GM10847 (cell line): ENCODE data around the gene ARNT2.

ENCODE experiments used
- POLR2A ChIP-seq: IDR thresholded peaks from 2 replicates; pipeline ENCODE4 v1.6.1; 2011; ENCODE audit not compliant: insufficient read length; ENCODE audit errors: extremely low read depth

The ARNT2 gene

GRCh38 chr15:80527406-80527805 lies 123.2 kb downstream of the ARNT2 start:
- TF ChIP-seq POLR2A, result no peak

GRCh38 chr15:80527961-80528360 lies 123.8 kb downstream of the ARNT2 start:
- TF ChIP-seq POLR2A, result no peak

GRCh38 chr15:80530737-80531365 lies 126.7 kb downstream of the ARNT2 start:
- TF ChIP-seq POLR2A, result no peak

GRCh38 chr15:80531388-80531787 lies 127.2 kb downstream of the ARNT2 start:
- TF ChIP-seq POLR2A, result no peak

- no peak for TF ChIP-seq POLR2A
Observed at GRCh38 chr15:80531796-80532195, 127.6 kb downstream of the ARNT2 start.

GRCh38 chr15:80533790-80534333 lies 129.7 kb downstream of the ARNT2 start:
- no peak for TF ChIP-seq POLR2A

DNA sequence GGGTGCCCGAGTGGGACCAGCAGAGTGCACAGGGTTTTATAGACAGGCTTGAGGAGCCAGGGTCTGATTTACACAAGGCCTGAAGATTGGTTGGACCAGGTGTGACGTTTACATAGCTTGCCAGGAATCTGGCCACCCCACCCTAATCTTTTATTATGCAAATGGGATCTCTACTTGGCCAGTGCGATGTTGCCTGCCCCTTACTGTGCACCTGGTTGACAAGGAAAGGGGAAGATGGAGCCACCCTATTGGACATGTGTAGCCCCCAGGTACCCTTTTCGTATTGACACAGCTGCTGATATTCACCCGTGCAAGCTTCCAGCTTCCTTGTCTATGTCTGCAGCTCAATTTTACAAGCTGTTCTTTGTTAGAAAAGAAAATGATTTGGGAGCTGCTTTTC lies 132.0 kb downstream of the ARNT2 start:
- no peak for TF ChIP-seq POLR2A

DNA sequence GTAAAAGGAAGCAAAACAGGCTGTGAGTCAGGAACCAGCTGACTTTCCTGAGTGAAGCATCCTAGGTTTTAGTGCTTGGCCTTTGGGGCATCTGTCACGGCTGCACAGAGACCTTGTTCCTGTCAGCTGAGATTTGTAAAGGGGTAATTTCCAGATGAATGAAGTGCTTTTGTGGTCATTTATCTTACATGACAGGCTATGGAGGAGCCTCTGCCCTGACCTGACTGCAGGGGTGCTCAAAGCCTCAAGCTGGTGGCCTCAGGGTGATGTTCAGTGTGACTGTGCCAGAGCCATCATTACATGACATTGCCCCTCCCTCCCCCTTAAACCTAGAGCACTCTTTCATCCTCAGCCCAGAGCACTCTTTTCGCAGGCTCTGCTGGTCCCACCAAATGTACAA lies 132.5 kb downstream of the ARNT2 start:
- no peak for TF ChIP-seq POLR2A

DNA sequence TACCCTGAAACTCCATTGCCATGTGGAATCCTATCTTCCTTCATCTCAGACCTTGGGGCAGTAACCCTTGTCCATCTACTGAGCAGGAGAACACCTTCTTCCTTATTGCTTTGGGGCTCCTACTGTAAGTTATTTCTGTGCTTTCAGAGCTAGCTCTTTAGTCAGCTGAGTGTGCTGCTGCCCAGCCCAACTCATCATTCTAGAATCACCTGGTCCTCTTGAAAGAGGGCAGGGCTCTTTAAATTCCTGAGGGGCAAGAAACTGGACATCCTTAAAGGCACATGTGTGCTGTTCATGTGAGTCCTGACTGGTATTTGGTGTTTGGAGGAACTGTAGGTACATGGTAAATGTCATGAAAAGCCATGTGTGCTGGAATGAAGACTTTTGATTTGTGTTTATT lies 140.9 kb downstream of the ARNT2 start:
- no peak for TF ChIP-seq POLR2A

GRCh38 chr15:80547264-80547663 lies 143.1 kb downstream of the ARNT2 start:
- TF ChIP-seq POLR2A, result no peak

DNA sequence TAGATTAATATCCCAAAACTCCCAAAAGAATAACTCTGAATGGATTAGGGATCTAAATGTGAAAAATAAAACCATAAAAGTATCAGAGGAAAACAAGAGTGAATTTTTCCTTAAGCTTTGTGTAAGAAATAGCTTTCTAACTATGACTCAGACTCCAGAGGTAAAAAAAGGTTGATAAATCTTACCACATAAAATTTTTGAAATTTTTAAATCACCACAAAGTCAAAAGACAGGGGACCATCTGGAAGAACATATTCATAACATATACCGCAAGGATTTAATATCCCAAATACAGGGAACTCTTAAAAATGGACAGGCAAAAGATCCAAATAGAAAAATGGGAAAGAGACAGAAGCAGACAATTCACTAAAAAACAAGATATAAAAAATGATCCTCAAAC lies 145.0 kb downstream of the ARNT2 start:
- TF ChIP-seq POLR2A, result no peak

DNA sequence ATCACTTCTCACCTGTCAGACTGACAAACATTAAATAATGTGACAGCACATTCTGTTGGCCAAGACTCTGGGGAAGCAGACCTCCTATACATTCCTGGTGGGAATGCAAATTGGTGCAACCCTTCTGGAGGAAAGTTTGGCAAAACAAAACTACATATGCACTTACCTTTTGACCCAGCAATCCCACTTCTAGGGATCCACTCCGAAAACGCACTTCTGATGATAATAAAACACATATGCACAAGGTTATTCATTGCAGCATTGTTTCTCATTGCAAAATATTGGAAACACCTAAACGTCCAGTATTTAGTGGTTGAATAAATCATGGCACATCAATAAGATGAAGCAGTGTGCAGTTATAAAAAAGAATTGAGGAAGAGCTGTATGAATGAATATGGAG lies 145.5 kb downstream of the ARNT2 start:
- TF ChIP-seq POLR2A, result no peak

DNA sequence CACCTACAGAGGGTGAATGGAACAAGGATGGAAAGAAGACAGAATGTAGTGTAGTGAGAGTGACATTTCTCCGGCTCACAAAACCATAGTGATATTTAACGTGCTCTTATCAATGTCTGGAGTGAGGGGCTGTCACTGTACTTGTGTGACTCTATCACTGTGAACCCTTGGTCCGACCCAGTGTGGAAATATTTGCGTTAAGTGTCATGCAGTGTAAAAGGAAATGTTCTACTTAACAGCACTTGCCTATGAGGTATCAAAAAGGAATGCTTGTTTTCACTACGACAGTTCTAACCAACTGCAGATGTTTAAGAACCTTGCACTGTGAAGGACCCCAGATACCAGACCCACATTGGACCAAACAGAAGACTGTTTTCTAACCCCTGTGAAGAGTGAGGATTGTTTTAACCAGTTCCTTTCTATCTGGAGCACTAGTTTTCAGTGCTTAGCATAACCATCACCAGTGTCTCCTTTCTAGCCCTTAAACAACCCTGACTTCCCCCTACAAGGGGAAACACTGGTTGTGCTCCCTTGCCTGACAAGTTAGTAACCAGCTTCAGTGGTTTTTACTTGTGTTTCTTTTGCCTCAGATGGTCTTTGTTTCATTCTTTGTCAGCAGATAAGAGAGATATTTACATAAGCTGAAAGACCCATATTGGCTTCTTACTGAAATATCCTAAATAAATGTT lies 146.2 kb downstream of the ARNT2 start:
- no peak for TF ChIP-seq POLR2A

DNA sequence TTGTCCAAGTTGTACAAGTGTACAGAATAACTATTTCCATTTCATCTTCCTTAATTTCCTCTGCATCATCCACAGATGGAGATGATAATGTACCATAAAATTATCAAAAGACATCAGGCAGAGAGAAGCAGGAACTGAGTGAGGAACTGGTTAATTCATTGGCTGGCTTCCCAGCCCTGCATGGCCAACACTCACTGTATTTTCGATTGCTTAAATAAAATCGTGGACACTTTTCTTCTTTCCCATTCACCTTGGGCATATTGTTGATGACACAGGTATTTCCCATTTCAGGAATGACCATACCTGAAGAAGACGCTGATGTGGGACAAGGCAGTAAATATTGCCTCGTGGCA lies 146.7 kb downstream of the ARNT2 start:
- no peak for TF ChIP-seq POLR2A

GRCh38 chr15:80551348-80551747 lies 147.2 kb downstream of the ARNT2 start:
- no peak for TF ChIP-seq POLR2A

DNA sequence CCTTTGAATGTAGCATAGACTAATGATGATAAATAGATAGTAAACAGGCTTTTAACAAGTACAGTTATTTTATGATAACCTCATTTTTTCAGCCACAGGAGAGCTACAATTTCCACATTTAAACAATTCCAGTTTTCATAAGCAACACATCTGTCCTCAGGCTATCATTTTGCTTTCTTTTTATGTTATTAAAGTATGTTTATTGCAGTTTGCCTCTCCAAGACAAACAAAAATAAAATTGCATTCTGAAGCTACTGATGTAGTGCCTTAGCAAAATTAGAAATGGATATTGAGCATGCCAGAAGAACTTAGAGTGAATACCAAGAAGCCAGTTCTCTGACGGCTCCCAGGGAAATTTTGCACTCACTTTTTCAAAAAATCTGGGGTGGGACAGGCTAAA lies 150.4 kb downstream of the ARNT2 start:
- TF ChIP-seq POLR2A, result no peak
